SJCRH30 (cell line): ENCODE data around the gene CLDN2. TPM values are rescaled to one million over a fixed set of nuclear protein-coding genes. Genes with fewer than 3 reads are reported as not detected.
"Not testable (repeated sequence)": the region's sequence is repeated elsewhere in the genome, so short reads cannot be mapped to it uniquely, and the experiment has no call there.

Source experiments
- DNase-seq, 2 experiments: peaks; one replicate each; pipeline ENCODE4 v3.0.0-alpha.2; 2015 to 2020
- H3K27ac ChIP-seq: fragments of 250-450 bp; sonication (Bioruptor Pico); 2 replicates; pipeline ENCODE4 v1.5.1; 2020; ENCODE audit warnings: mild to moderate bottlenecking, moderate library complexity
- H3K27me3 ChIP-seq: fragments of 250-450 bp; sonication (Bioruptor Pico); 2 replicates; pipeline ENCODE4 v1.5.1; 2020; ENCODE audit warnings: mild to moderate bottlenecking, moderate library complexity
- H3K36me3 ChIP-seq: fragments of 250-450 bp; sonication (Bioruptor Pico); 2 replicates; pipeline ENCODE4 v1.5.1; 2020; ENCODE audit warnings: mild to moderate bottlenecking, moderate library complexity
- H3K4me1 ChIP-seq: fragments of 250-450 bp; sonication (Bioruptor Pico); 2 replicates; pipeline ENCODE4 v1.5.1; 2020; ENCODE audit warnings: mild to moderate bottlenecking, moderate library complexity
- H3K4me3 ChIP-seq: fragments of 250-450 bp; sonication (Bioruptor Pico); 2 replicates; pipeline ENCODE4 v1.5.1; 2020; ENCODE audit warnings: mild to moderate bottlenecking, moderate library complexity
- H3K9me3 ChIP-seq: fragments of 250-450 bp; sonication (Bioruptor Pico); replicated peaks from 2 replicates; pipeline ENCODE4 v1.5.1; 2020; ENCODE audit warnings: mild to moderate bottlenecking, moderate library complexity
- total RNA-seq: library from RNA; depleted of rRNA; stranded (reverse); fragments of >200 nt; shearing (Covaris generic); gene quantifications from 2 replicates; pipeline ENCODE4 v1.2.3, GENCODE V29; 2014; rRNA removed

CLDN2 gene
- total RNA-seq, 1 experiment from 2014 or later, result not detected

DNA sequence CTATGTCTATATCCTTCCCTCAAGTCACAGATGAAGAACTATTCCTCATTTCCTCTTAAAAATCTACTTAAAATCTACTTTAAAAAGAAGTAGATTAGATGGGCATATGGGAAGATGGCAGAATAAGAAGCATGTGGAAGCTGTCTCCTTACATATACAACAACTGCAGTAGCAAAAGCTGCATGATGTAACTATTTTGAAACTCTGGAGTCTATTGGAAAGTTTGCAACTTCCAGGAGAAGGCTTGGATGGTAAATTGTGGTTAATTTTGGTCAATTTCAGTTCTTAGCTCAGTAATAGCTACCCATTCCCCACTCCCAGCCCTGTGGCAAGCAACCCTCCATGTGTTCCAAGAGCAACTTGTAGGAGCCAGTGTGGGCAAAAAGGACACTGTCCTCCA is 42.9 kb downstream of the CLDN2 start:
- DNase-seq, result no peak
- no peaks in the 10 kb centered on the region for H3K27me3 ChIP-seq
- no peak overlapping the region for H3K27ac ChIP-seq
- no peak overlapping the region for H3K4me3 ChIP-seq
- H3K9me3 ChIP-seq, result no peaks in the 10 kb centered on the region
- H3K4me1 ChIP-seq, result no peaks in the 10 kb centered on the region
- H3K36me3 ChIP-seq, result no peaks in the 10 kb centered on the region

DNA sequence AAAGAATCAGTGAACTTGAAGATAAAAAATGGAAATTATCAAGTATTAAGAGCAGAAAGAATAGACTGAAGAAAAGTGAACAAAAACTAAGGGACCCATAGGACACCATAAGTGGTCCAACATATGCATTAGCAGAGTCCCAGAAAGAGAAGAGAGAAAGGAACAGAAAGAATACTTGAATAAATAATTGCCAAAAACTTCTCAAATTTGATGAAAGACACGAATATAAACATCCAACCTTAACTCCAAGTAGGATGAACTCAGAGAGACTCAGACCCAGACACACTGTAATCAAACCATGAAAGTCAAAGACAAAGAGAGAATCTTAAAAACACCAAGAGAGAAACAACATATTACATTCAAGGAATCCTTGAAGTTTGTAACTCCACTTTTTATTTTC is 44.1 kb downstream of the CLDN2 start:
- Histone ChIP-seq H3K27me3 (no peaks in the 10 kb centered on the region), H3K4me1 (no peaks in the 10 kb centered on the region), H3K27ac (no peak overlapping the region), H3K9me3 (no peaks in the 10 kb centered on the region), H3K4me3 (no peak overlapping the region), H3K36me3 (no peaks in the 10 kb centered on the region)
- DNase-seq, result no peak

DNA sequence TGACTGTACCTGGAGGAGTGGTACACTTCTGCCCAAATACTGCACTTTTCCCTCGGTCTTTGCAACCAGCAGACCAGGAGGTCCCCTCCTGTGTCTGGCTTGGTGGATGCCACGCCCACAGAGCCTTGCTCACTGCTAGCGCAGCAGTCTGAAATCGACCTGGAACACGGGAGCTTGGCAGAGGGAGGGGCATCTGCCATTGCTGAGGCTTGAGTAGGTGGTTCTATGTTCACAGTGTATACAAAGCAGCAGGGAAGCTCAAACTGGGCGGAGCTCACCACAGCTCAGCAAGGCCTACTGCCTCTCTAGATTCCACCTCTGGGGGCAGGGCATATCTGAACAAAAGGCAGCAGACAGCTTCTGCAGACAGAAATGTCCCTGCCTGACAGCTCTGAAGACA is 46.3 kb downstream of the CLDN2 start:
- not testable (repeated sequence) for H3K9me3 ChIP-seq, DNase-seq, H3K36me3 ChIP-seq, H3K27ac ChIP-seq, H3K4me1 ChIP-seq, H3K4me3 ChIP-seq, H3K27me3 ChIP-seq

DNA sequence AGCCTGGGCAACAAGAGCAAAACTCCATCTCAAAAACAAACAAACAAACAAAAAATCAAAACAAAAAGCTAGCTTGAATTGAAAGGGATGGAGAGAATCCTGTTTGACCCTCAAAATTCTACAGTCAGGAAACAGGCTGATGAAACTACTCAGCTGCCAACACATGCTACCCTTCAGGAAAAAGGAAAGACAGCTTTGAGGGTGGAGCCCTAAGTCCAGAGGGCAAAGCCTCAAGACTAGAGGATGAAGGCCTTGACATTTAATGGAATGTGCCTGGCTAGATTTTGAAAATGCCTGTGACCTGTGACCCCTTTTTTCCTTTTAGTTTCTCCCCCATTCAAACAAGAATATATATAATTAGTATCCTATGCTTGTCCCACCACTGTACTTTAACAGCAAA is 52.7 kb downstream of the CLDN2 start:
- H3K27ac ChIP-seq, result no peak overlapping the region
- no peaks in the 10 kb centered on the region for H3K9me3 ChIP-seq
- no peaks in the 10 kb centered on the region for H3K36me3 ChIP-seq
- H3K4me1 ChIP-seq, result no peaks in the 10 kb centered on the region
- H3K4me3 ChIP-seq, result no peak overlapping the region
- no peaks in the 10 kb centered on the region for H3K27me3 ChIP-seq
- no peak for DNase-seq

DNA sequence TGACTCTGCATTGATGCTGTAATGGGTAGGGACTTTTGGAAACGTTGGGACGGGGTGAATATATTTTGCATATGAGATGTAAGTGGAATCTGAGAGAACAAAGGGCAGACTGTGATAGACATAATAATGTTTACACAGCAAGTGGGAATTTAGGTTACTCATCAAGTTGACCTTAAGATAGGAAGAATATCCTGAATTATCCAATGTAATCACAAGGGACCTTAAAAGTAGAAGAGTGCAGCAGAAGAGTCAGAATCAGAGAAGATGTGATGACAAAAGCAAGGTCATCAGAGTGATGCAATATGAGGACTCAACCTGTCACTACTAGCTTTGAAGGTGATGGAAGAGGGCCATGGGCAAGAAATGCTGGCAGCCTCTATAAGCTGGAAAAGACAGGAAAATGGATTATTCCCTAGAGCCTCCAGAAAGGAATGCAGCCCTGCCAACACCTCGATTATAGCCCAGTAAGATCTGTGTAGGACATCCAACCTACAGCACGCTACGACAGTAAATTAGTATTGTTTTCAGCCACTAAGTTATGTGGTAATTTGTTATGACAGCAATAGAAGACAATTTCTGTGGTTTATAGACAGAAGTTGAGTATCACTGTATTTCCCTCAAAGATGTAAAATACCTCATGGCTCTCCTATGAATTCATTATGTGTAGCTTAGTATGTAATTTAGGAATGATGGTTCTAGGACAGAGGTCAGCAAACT is 53.4 kb downstream of the CLDN2 start:
- H3K27ac ChIP-seq, result no peak overlapping the region
- H3K36me3 ChIP-seq, result no peaks in the 10 kb centered on the region
- no peaks in the 10 kb centered on the region for H3K4me1 ChIP-seq
- DNase-seq, result no peak
- H3K9me3 ChIP-seq, result no peaks in the 10 kb centered on the region
- no peaks in the 10 kb centered on the region for H3K27me3 ChIP-seq
- H3K4me3 ChIP-seq, result no peak overlapping the region

DNA sequence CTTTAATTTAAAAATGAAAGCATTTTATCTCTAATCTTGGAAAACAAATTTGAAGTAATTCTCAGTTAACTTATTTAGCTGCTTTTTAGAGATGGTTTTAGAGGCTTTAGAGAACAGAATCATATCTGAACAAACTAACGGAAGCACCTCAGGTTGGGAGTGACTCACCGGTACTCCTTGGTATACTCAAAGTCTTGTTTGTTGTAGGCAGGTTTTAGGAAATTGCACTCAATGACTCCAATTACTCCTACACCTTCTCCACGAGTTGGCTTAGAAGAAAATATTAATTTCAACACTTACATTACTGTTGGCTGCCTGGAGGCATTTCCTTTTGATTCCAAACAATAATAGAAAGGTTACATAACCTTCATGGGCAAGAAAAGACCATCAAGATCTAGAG is 56.2 kb downstream of the CLDN2 start:
- no peak overlapping the region for H3K27ac ChIP-seq
- H3K27me3 ChIP-seq, result no peaks in the 10 kb centered on the region
- no peaks in the 10 kb centered on the region for H3K9me3 ChIP-seq
- H3K4me3 ChIP-seq, result no peak overlapping the region
- H3K36me3 ChIP-seq, result no peaks in the 10 kb centered on the region
- DNase-seq, result no peak
- no peaks in the 10 kb centered on the region for H3K4me1 ChIP-seq

Other genes starting within 250 kb of the CLDN2 start
- gene RNF128, start 193.7 kb upstream of the CLDN2 start, total RNA-seq, result not detected in 2 replicates
- 0.16 and 0.20 TPM in 2 replicates for gene TBC1D8B, start 117.7 kb upstream of the CLDN2 start, total RNA-seq
- gene RIPPLY1, start 17.1 kb upstream of the CLDN2 start, total RNA-seq, result 13.4 and 14.6 TPM in 2 replicates
- 19.2 and 22.9 TPM in 2 replicates for gene MORC4, start 79.8 kb downstream of the CLDN2 start, total RNA-seq
- 7.9 and 10.8 TPM in 2 replicates for gene RBM41, start 198.4 kb downstream of the CLDN2 start, total RNA-seq